ACHN (cell line): ENCODE data around the gene CNTD1.
"Not testable (repeated sequence)": the region's sequence is repeated elsewhere in the genome, so short reads cannot be mapped to it uniquely, and the experiment has no call there.

Source experiments
- DNase-seq: peaks from one replicate; pipeline ENCODE4 v3.0.0-alpha.2; 2015
- in situ Hi-C: cut with HindIII; loops from 2 replicates; pipeline ENCODE4 v1.10.0; 2017; ENCODE audit warnings: low sequenced_read_pairs, low pct_ligation_motif_present, low pct_unique_long_range_greater_than_20kb

Gene CNTD1

DNA sequence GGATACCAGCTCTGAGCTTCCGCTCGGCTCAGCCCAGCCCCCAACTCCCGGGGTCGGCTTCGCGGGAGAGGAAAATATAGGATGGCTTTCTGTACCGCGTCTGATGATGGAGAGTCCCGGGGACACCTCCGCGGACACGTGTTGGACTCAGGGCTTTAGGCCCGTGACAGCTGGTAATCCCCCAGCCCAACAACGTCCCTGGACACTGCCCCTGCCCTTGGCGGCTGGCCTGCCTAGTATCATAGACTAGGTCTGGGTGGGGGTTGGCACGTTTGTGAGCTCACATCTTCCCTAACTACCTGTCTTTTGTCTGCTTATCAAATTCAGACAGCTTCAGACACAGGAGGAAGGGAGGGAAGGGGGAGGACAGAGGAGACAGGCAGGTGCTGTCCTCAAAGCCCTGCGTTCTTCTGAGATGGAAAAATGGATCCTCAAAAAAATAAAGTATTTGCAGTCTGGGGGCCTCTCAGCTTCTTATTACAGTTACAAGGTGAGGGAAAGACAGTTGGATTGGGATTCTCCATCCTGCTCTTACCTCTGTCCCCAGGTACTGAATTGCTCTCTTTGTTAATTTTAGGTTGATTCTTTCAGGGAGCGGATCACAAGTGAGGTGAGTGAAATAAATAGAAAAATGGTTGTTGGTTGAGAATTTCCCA is 35.2 kb downstream of the CNTD1 start:
- no peak for DNase-seq
- in situ Hi-C loops, result no loop called here

GRCh38 chr17:42835732-42836131 is 37.1 kb downstream of the CNTD1 start:
- no peak for DNase-seq

DNA sequence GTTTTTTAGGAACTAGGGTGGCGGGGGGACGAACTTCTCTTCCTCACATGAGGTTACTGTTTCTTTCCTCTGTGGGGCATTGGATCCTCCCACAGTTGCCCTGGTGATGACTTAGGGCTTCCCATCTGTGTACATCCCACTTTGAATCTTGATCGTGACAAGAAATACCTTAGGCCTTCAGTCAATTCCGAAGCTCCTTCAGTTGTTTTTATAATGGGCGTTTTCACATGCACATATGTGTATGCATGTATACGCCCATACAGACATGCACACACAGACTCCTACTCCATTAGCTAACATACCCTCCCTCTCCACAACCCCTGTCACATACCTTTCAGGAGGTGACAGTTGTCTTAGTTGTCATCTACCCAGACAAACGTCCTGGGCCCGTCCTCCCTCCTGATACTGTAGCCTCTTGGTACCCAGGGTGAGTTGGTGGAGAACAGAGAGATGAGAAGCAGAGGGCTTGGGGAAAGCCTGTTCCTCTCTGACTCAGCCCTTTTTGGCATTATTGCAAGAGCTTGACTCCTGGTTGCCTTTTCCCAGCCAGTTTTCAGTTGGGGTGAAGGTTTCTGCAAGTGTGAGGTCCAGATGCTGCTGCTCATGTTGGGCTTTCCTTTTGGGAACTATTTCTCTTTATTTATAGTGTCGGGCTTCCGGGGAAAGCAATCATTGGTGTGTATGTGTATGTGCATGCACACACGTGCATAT is 43.5 kb downstream of the CNTD1 start:
- DNase-seq, result no peak
- in situ Hi-C loops, result no loop called here

More at GRCh38 chr17:42835732-42836131, 37.1 kb downstream of the CNTD1 start:
- in situ Hi-C loops, result no loop called here

GRCh38 chr17:42843358-42843934 is 44.8 kb downstream of the CNTD1 start:
- in situ Hi-C loops, result no loop called here
- peak; percentile 76 for DNase-seq

GRCh38 chr17:42844271-42844670 is 45.6 kb downstream of the CNTD1 start, which contains the start of gene AOC2:
TSS of gene AOC2 (plus strand) at chr17:42844580. CDS start at chr17:42844627, 47 bp downstream.
- in situ Hi-C loops, result no loop called here
- DNase-seq, result no peak

DNA sequence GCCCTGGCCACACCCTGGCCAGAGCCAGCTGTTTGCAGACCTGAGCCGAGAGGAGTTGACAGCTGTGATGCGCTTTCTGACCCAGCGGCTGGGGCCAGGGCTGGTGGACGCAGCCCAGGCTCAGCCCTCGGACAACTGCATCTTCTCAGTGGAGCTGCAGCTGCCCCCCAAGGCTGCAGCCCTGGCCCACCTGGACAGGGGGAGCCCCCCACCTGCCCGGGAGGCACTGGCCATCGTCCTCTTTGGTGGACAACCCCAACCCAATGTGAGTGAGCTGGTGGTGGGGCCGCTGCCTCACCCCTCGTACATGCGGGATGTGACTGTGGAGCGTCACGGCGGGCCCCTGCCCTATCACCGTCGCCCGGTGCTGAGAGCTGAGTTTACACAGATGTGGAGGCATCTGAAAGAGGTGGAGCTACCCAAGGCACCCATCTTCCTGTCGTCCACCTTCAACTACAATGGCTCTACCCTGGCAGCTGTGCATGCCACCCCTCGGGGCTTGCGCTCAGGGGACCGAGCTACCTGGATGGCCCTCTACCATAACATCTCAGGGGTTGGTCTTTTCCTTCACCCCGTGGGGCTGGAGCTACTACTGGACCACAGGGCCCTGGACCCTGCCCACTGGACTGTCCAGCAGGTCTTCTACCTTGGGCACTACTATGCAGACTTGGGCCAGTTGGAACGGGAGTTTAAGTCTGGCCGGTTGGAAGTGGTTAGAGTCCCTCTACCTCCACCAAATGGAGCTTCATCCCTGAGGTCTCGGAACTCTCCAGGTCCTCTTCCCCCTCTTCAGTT is 46.3 kb downstream of the CNTD1 start:
- in situ Hi-C loops, result no loop called here
- no peak for DNase-seq

DNA sequence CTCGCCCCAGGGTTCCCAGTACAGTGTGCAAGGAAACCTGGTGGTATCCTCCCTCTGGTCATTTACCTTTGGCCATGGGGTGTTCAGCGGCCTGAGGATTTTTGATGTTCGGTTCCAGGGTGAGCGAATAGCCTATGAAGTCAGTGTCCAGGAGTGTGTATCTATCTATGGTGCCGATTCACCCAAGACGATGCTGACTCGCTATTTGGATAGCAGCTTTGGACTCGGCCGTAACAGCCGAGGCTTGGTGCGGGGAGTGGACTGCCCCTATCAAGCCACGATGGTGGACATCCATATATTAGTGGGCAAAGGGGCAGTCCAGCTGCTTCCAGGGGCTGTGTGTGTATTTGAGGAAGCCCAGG is 46.9 kb downstream of the CNTD1 start:
- in situ Hi-C loops, result no loop called here
- DNase-seq, result no peak

DNA sequence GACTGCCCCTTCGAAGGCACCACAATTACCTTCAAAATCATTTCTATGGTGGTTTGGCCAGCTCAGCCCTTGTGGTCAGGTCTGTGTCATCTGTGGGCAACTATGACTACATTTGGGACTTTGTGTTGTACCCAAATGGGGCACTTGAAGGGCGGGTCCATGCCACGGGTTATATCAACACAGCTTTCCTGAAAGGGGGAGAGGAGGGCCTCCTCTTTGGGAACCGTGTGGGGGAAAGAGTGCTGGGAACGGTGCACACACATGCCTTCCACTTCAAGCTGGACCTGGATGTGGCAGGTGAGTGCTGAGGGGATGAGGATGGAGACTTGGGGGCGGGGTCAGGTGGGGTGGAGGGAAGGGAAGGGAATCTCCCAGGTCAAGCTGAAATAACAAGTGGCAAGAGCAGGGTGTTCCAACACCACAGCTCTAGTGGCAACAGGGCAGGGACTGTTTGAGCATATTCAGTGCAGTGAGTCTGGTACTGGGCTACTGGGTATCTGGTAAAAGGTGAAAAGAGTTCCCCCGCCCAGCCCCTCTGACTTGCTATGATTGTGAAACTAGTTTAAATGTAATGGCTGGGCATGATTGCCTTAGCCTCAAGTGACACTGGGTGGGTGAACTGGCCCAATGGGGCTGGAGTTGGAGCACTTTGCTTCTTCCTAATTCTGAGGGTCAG is 47.4 kb downstream of the CNTD1 start:
- no peak for DNase-seq
- in situ Hi-C loops, result no loop called here

- no peak for DNase-seq
- in situ Hi-C loops, result no loop called here
Measured at GRCh38 chr17:42846594-42847280, 48.1 kb downstream of the CNTD1 start.

DNA sequence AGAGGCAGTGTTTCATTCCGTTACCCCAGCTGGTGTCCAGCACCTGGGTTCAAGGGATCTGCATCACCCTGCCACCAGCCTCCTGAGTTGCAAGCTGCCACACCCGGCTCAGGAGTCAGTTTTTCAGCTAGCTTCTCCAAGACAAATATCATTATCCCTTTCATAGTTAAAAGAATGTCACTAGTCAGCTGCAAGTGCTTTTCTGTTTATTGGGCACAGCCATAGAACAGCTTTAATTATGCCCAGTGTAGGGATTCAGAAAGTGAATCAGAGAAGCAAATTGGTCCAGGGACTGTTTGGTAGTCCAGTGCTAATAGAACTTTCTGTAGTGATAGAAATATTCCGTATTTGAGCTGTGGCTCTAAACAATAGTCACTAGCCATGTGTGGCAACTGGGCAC is 49.4 kb downstream of the CNTD1 start:
- DNase-seq, result no peak
- in situ Hi-C loops, result no loop called here

DNA sequence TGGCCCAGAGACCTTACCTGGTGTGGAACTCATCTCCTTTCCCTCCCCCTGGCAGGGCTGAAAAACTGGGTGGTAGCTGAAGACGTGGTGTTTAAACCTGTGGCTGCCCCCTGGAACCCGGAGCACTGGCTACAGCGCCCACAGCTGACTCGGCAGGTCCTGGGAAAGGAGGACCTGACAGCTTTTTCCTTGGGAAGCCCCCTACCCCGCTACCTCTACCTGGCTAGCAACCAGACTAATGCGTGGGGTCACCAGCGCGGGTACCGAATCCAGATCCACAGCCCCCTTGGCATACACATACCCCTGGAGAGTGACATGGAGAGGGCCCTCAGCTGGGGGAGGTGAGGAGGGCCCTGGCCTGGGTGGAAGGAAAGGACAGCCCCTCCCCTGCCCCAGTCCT is 50.4 kb downstream of the CNTD1 start:
- no peak for DNase-seq
- in situ Hi-C loops, result no loop called here

GRCh38 chr17:42849451-42850181 is 51.0 kb downstream of the CNTD1 start:
- in situ Hi-C loops, result no loop called here
- peak; percentile 10 for DNase-seq

DNA sequence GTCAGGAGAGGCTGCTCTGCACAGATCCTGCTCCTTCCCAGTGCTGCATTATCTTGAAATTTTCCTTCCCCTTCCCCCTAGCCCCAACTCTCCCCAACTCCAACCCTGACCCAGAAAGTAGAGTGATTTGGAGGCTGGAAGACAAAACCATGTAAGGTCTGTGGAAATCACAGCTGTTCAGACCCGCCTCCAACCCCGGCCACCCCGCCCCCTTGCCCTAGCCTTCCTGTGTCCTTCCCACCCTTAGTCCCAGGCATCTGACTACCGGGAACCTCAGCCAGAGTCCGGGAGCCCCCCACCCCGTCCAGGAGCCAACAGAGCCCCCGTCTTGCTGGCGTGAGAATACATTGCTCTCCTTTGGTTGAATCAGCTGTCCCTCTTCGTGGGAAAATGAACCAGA is 52.3 kb downstream of the CNTD1 start, which contains the start of gene AOC3:
Gene AOC3 (plus strand): TSS at position 246 of the 400 bp plus-strand sequence. CDS start 145 bp downstream, at position 391.
- no peak for DNase-seq
- in situ Hi-C loops, result no loop called here

- in situ Hi-C loops, DNase-seq: not testable (repeated sequence)
Measured at GRCh38 chr17:42851371-42852240, 52.9 kb downstream of the CNTD1 start.

- in situ Hi-C loops, result no loop called here
- DNase-seq, result no peak
Measured at GRCh38 chr17:42852351-42852750, 53.7 kb downstream of the CNTD1 start.

DNA sequence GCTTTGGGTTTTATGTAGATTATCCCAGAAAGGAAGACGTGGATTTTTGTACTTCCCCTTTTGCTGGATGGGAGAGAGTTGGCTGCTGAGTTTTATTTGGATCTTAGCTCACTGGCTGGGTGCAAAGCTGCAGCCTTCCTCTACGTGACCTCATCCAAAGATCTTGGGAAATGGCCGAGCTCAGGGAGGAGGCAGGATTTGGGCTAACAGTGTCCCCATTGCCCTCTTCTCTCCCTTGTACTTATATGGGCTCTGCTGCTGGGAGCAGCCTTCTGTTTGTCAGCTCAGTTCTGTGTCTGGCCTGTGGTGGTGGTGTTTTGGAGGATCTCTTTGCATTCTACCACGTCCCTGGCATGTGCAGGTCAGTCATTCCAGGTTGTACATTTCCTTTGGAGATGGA is 54.3 kb downstream of the CNTD1 start:
- no peak for DNase-seq
- in situ Hi-C loops, result no loop called here

DNA sequence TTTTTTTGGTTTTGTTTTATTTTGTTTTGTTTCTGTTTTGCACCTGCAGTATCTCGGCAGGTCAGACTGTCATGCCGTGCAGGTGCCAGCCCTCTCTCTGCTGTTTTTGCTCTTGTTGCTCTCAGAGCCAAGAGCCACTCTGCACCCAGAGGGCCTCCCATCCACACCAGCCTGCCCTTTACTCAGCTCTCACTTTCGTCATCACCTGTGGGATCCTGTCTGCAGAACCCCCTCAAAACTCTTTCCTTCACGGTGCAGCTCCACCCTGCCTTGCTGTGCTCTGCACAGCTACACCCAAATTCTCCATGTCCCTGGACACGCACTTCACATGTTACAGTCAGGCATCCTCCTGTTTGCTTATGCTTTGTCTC is 54.9 kb downstream of the CNTD1 start:
- in situ Hi-C loops, result no loop called here
- no peak for DNase-seq
